HepG2 (cell line): ENCODE results near the gene RALY. TPM values are rescaled to one million over a fixed set of nuclear protein-coding genes. Genes with fewer than 3 reads are reported as not detected.
A peak's percentile ranks its signal among the peaks of the same experiment; 100 is the strongest.

ENCODE experiments used
- ATAC-seq: fragments of 200-7000 bp; cut with Tn5 transposase; 3 replicates; pipeline ENCODE4 v1.9.1; 2020; ENCODE audit warnings: mild to moderate bottlenecking, moderate library complexity
- BruUV-seq: library from RNA; stranded (reverse); fragments of 400-500 nt; replicated peaks from 2 replicates; lab custom pipeline; 2021; lab: Mats Ljungman, UMichigan
- CTCF ChIA-PET: fragments of 300-600 bp; formaldehyde crosslinking; extraction: SDS; loops from one replicate; lab custom pipeline; 2021; ENCODE audit warnings: low total read pairs, inconsistent platforms, low intra/inter-chr PET ratio; lab: Yijun Ruan, JAX
- POLR2A ChIA-PET: fragments of 350-600 bp; sonication (Branson Sonifier 250); formaldehyde crosslinking; loops from one replicate; lab custom pipeline; 2020; ENCODE audit warnings: antibody characterized with exemption, inconsistent platforms; lab: Yijun Ruan, JAX
- DNase-seq: peaks from one replicate; pipeline ENCODE4 v3.0.0-alpha.2; 2015; ENCODE audit warnings: low spot score
- FAIRE-seq: peaks from 3 replicates; lab custom pipeline; 2011; peaks lifted over from hg19 to GRCh38; lab: Jason Lieb, UNC
- H2AFZ ChIP-seq: one replicate; pipeline ENCODE4 v1.6.1; 2011; ENCODE audit warnings: low read length, inconsistent platforms
- H3K27ac ChIP-seq: fragments of 300-600 bp; 3 replicates; pipeline ENCODE4 v1.8.0; 2011; ENCODE audit warnings: mixed run types, mild to moderate bottlenecking, mixed read lengths, low read length, inconsistent platforms; ENCODE audit not compliant: insufficient read depth; ENCODE audit errors: extremely low read length
- H3K27me3 ChIP-seq, 2 experiments: fragments of 200-600 bp in 1 of 2; 2 replicates in 1 of 2; 3 replicates in 1 of 2; pipeline versions ENCODE4 v1.6.0 to v1.8.0; 2011; ENCODE audit warnings: low read length in 2 of 2, mild to moderate bottlenecking in 2 of 2, moderate library complexity in 2 of 2, inconsistent platforms in 1 of 2; ENCODE audit not compliant: insufficient read depth in 2 of 2, control insufficient read depth in 1 of 2
- H3K36me3 ChIP-seq, 2 experiments: fragments of 200-600 bp in 1 of 2; replicated peaks in 1 of 2; 2 replicates in 1 of 2; 3 replicates in 1 of 2; pipeline versions ENCODE4 v1.5.1 to v1.8.0; 2011; ENCODE audit warnings: low read length in 2 of 2, inconsistent platforms in 1 of 2; ENCODE audit not compliant: insufficient read depth in 2 of 2, control insufficient read depth in 1 of 2
- H3K4me1 ChIP-seq: 2 replicates; pipeline ENCODE4 v1.5.1; 2012; ENCODE audit warnings: low read length, inconsistent platforms; ENCODE audit not compliant: insufficient read depth
- H3K4me2 ChIP-seq: 2 replicates; pipeline ENCODE4 v1.6.0; 2011; ENCODE audit warnings: low read depth, low read length, inconsistent platforms
- H3K4me3 ChIP-seq, 3 experiments: fragments of 200-600 bp in 1 of 3; sonication (generic), shearing (Covaris generic) in 1 of 3; replicated peaks in 1 of 3; 2 replicates each; pipeline ENCODE4 v1.5.1; 2011 to 2016; ENCODE audit warnings: low read length in 3 of 3, inconsistent platforms in 2 of 3, low read depth in 2 of 3, mild to moderate bottlenecking in 2 of 3, control low read depth in 1 of 3, mixed read lengths in 1 of 3; ENCODE audit not compliant: insufficient read depth in 1 of 3
- H3K79me2 ChIP-seq: one replicate; pipeline ENCODE4 v1.6.1; 2011; ENCODE audit warnings: low read length, inconsistent platforms; ENCODE audit not compliant: insufficient read depth
- H3K9ac ChIP-seq: 2 replicates; pipeline ENCODE4 v1.6.0; 2011; ENCODE audit warnings: mild to moderate bottlenecking, low read depth, low read length, inconsistent platforms; ENCODE audit not compliant: insufficient read depth
- H3K9me3 ChIP-seq: 2 replicates; pipeline ENCODE4 v1.5.1; 2012; ENCODE audit warnings: mild to moderate bottlenecking, low read length
- H4K20me1 ChIP-seq: 2 replicates; pipeline ENCODE4 v1.6.0; 2011; ENCODE audit warnings: inconsistent platforms, mild to moderate bottlenecking, low read length, moderate library complexity; ENCODE audit not compliant: insufficient read depth
- ARNTL ChIP-seq: sonication (generic); formaldehyde crosslinking; IDR thresholded peaks from 2 replicates; pipeline ENCODE4 v1.4.0; 2020; ENCODE audit warnings: mild to moderate bottlenecking, missing genetic modification reagents
- CBX2 ChIP-seq, 2 experiments: fragments of 200-600 bp in 1 of 2; sonication (generic); formaldehyde crosslinking in 1 of 2; IDR thresholded peaks; 2 replicates each; pipeline versions ENCODE4 v1.7.0 to v1.8.1; 2018 to 2022; ENCODE audit warnings: low read depth in 2 of 2, low read length in 1 of 2, mild to moderate bottlenecking in 1 of 2, missing genetic modification reagents in 1 of 2
- CREB1 ChIP-seq, 2 experiments: fragments of 450-650 bp in 1 of 2; IDR thresholded peaks; 2 replicates each; pipeline ENCODE4 v1.6.1; 2016 to 2017; ENCODE audit warnings: control low read depth in 1 of 2, mild to moderate bottlenecking in 1 of 2, missing compliant biosample characterization in 1 of 2, missing genetic modification characterization in 1 of 2
- DNMT1 ChIP-seq: sonication (generic); formaldehyde crosslinking; IDR thresholded peaks from 2 replicates; pipeline ENCODE4 v1.5.1; 2020; ENCODE audit warnings: mild to moderate bottlenecking, missing genetic modification reagents
- ERF ChIP-seq: IDR thresholded peaks from 2 replicates; pipeline ENCODE4 v1.6.1; 2018; ENCODE audit warnings: missing biosample characterization, missing genetic modification reagents
- MEIS1 ChIP-seq: sonication (generic); formaldehyde crosslinking; IDR thresholded peaks from 2 replicates; pipeline ENCODE4 v1.9.0; 2021; ENCODE audit warnings: mild to moderate bottlenecking, missing genetic modification reagents, moderate library complexity, borderline replicate concordance
- POLR2AphosphoS5 ChIP-seq: IDR thresholded peaks from 2 replicates; pipeline ENCODE4 v1.6.1; 2012; ENCODE audit warnings: low read depth, low read length
- ZIK1 ChIP-seq: sonication (generic); formaldehyde crosslinking; IDR thresholded peaks from 2 replicates; pipeline ENCODE4 v1.5.0; 2020; ENCODE audit warnings: mild to moderate bottlenecking, low read depth, missing genetic modification reagents, borderline replicate concordance
- ZNF530 ChIP-seq: sonication (generic); formaldehyde crosslinking; IDR thresholded peaks from 2 replicates; pipeline ENCODE4 v1.5.0; 2020; ENCODE audit warnings: low read depth, mild to moderate bottlenecking, missing genetic modification reagents
- WGBS: methylation state at CpG from one replicate; pipeline ENCODE4 v1.1.6; 2017; ENCODE audit warnings: low lambda C conversion rate; 5-methylcytosine and 5-hydroxymethylcytosine counted together
- in situ Hi-C: cut with HindIII; loops from 2 replicates; pipeline ENCODE4 v1.10.0; 2017; ENCODE audit warnings: low pct_unique_long_range_greater_than_20kb; ENCODE audit not compliant: extremely low pct_ligation_motif_present
- intact Hi-C: fragments of 100-400 bp; cut with micrococcal nuclease; formaldehyde crosslinking; loops from one replicate; pipeline ENCODE4 v1.10.0; 2022; ENCODE audit not compliant: unreplicated experiment
- polyA plus RNA-seq, 8 experiments: library from polyadenylated mRNA; depleted of rRNA in 3 of 8; stranded (reverse) in 7 of 8; unstranded in 1 of 8; fragments of >200 nt; fragmentation: Illumina TruSeq in 4 of 8; extraction: Trizol in 4 of 8; gene quantifications; 2 replicates each; pipeline versions ENCODE4 v1.2.1 to v1.2.3, GENCODE V29; 2011 to 2016; ENCODE audit warnings: low read depth in 4 of 8, missing spikeins in 1 of 8, mixed read lengths in 1 of 8; ENCODE audit not compliant: insufficient read depth in 1 of 8
- total RNA-seq, 5 experiments: library from RNA; depleted of rRNA; stranded (reverse); fragments of >200 nt; fragmentation: Illumina TruSeq; extraction: Trizol; gene quantifications; 2 replicates each; pipeline ENCODE4 v1.2.3, GENCODE V29; 2016; ENCODE audit warnings: low read depth in 1 of 5
- TF ChIP-seq, protein P1 (sequence below): IDR thresholded peaks from 2 replicates; pipeline ENCODE4 v1.6.1; 2016; ENCODE audit warnings: mild to moderate bottlenecking, missing biosample characterization, missing genetic modification reagents
- TF ChIP-seq, protein P2 (sequence below): sonication (generic); formaldehyde crosslinking; IDR thresholded peaks from 2 replicates; pipeline ENCODE4 v1.5.0; 2020; ENCODE audit warnings: missing genetic modification reagents, mild to moderate bottlenecking, borderline replicate concordance
- TF ChIP-seq, protein P3 (sequence below): sonication (generic); formaldehyde crosslinking; IDR thresholded peaks from 2 replicates; pipeline ENCODE4 v1.5.0; 2020; ENCODE audit warnings: mild to moderate bottlenecking, missing genetic modification reagents, moderate library complexity
- TF ChIP-seq, protein P4 (sequence below): sonication (generic); formaldehyde crosslinking; IDR thresholded peaks from 2 replicates; pipeline ENCODE4 v1.4.0; 2020; ENCODE audit warnings: mild to moderate bottlenecking, missing genetic modification reagents

The RALY gene
- total and polyA plus RNA-seq, 2 of the 13 experiments (the other 11 are each of a cell fraction or from before 2014, with no cell fraction given): 178 to 186 TPM

DNA sequence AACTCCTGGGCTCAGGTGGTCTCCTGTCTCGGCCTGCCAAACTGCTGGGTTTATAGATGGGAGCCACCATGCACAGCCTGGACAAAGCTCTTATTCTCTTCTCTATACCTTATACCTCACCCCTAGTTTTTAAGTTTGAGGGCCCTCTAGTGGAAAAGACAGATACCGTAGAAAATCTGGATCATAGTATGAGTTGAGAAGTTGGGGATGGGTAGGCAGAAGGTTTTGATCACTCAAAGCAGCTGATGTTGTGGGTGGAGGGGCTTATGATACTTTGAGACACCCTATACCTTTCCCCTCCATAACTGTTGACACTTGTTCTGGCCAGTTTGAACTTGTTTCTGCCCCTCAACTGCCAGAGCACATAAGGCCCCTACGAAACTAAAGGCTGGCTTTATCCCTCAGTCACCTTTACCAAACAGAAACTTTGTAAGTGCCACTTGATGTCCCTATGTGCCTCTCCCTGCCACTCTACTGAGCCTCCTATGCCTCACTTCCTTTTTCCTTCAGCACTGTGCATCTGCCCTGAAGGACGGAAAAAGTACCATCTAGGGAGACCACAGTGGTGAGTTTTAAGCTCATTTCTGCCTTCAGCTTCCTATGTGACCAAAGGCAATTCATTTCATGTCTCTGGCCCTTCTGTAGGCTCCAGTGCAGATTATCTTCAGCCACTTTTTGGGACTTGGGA lies 28.6 kb downstream of the RALY start:
- 0 out of 2 replicates have a peak, but pooled peaks cover 4% of the 10 kb centered on the region for H3K9me3 ChIP-seq
- in situ Hi-C loops (loop anchor here (5.0 kb wide), 1 partner anchor 85 kb away; no protein-coding TSS in a partner anchor), intact Hi-C loops (loop anchor here (1.0 to 2.0 kb wide), 5 partner anchors 29 to 159 kb away; partner anchors contain the start of gene RALY)
- ChIA-PET POLR2A (interaction anchor here (1.0 to 1.8 kb wide), 4 partner anchors 19 to 89 kb away, joined by 3 to 21 read pairs (median 4); partner anchors contain the start of gene RALY), CTCF (interaction anchor here (0.6 to 2.3 kb wide), 7 partner anchors 17 to 159 kb away, joined by 3 to 26 read pairs (median 4); no protein-coding TSS in a partner anchor)
- no peak overlapping the region for H2AFZ ChIP-seq
- H3K4me2 ChIP-seq: no peak overlapping the region
- FAIRE-seq: no peak
- peaks cover 93% of the 10 kb centered on the region for H3K79me2 ChIP-seq
- peaks cover 56% of the 10 kb centered on the region for H3K4me1 ChIP-seq
- peaks cover 69% of the 10 kb centered on the region for H4K20me1 ChIP-seq
- H3K27me3 ChIP-seq: no peaks in the 10 kb centered on the region
- no peak overlapping the region for H3K9ac ChIP-seq
- no peak overlapping the region for H3K27ac ChIP-seq
- no peak overlapping the region for H3K4me3 ChIP-seq
- ATAC-seq: peak; percentile 75
- DNase-seq: peak; percentile 72
- 89% methylated on average over 4 of the region's 4 CpGs for WGBS
- H3K36me3 ChIP-seq: peaks cover 2 to 8% of the 10 kb centered on the region in 2 experiments; a peak in 3 of 5 replicates
- no TSS peak for BruUV-seq
- TF ChIP-seq, protein P1, sequence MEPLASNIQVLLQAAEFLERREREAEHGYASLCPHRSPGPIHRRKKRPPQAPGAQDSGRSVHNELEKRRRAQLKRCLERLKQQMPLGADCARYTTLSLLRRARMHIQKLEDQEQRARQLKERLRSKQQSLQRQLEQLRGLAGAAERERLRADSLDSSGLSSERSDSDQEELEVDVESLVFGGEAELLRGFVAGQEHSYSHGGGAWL (CRISPR knock-in tag): no peak
- TF ChIP-seq DNMT1 (CRISPR knock-in tag) (no peak), ARNTL (CRISPR knock-in tag) (no peak), MEIS1 (CRISPR knock-in tag) (no peak), CREB1 (IDR thresholded peaks at IDR 0.05) (no peak), CREB1 (CRISPR knock-in tag; IDR thresholded peaks at IDR 0.05) (0 out of 2 replicates have a peak, but pooled peaks have one; percentile 31), ERF (no peak), CBX2 (IDR thresholded peaks at IDR 0.05; ENCODE audit: low read depth, low read length) (no peak), CBX2 (CRISPR knock-in tag; IDR thresholded peaks at IDR 0.05; ENCODE audit: low read depth) (no peak), ZNF530 (CRISPR knock-in tag) (no peak), ZIK1 (CRISPR knock-in tag) (no peak), POLR2AphosphoS5 (no peak)
- TF ChIP-seq, protein P2, sequence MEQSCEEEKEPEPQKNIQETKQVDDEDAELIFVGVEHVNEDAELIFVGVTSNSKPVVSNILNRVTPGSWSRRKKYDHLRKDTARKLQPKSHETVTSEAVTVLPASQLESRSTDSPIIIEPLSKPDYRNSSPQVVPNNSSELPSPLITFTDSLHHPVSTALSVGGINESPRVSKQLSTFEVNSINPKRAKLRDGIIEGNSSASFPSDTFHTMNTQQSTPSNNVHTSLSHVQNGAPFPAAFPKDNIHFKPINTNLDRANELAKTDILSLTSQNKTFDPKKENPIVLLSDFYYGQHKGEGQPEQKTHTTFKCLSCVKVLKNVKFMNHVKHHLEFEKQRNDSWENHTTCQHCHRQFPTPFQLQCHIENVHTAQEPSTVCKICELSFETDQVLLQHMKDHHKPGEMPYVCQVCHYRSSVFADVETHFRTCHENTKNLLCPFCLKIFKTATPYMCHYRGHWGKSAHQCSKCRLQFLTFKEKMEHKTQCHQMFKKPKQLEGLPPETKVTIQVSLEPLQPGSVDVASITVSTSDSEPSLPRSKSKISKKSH (CRISPR knock-in tag): no peak
- TF ChIP-seq, protein P3, sequence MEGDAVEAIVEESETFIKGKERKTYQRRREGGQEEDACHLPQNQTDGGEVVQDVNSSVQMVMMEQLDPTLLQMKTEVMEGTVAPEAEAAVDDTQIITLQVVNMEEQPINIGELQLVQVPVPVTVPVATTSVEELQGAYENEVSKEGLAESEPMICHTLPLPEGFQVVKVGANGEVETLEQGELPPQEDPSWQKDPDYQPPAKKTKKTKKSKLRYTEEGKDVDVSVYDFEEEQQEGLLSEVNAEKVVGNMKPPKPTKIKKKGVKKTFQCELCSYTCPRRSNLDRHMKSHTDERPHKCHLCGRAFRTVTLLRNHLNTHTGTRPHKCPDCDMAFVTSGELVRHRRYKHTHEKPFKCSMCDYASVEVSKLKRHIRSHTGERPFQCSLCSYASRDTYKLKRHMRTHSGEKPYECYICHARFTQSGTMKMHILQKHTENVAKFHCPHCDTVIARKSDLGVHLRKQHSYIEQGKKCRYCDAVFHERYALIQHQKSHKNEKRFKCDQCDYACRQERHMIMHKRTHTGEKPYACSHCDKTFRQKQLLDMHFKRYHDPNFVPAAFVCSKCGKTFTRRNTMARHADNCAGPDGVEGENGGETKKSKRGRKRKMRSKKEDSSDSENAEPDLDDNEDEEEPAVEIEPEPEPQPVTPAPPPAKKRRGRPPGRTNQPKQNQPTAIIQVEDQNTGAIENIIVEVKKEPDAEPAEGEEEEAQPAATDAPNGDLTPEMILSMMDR (CRISPR knock-in tag): peak; percentile 79
- TF ChIP-seq, protein P4, sequence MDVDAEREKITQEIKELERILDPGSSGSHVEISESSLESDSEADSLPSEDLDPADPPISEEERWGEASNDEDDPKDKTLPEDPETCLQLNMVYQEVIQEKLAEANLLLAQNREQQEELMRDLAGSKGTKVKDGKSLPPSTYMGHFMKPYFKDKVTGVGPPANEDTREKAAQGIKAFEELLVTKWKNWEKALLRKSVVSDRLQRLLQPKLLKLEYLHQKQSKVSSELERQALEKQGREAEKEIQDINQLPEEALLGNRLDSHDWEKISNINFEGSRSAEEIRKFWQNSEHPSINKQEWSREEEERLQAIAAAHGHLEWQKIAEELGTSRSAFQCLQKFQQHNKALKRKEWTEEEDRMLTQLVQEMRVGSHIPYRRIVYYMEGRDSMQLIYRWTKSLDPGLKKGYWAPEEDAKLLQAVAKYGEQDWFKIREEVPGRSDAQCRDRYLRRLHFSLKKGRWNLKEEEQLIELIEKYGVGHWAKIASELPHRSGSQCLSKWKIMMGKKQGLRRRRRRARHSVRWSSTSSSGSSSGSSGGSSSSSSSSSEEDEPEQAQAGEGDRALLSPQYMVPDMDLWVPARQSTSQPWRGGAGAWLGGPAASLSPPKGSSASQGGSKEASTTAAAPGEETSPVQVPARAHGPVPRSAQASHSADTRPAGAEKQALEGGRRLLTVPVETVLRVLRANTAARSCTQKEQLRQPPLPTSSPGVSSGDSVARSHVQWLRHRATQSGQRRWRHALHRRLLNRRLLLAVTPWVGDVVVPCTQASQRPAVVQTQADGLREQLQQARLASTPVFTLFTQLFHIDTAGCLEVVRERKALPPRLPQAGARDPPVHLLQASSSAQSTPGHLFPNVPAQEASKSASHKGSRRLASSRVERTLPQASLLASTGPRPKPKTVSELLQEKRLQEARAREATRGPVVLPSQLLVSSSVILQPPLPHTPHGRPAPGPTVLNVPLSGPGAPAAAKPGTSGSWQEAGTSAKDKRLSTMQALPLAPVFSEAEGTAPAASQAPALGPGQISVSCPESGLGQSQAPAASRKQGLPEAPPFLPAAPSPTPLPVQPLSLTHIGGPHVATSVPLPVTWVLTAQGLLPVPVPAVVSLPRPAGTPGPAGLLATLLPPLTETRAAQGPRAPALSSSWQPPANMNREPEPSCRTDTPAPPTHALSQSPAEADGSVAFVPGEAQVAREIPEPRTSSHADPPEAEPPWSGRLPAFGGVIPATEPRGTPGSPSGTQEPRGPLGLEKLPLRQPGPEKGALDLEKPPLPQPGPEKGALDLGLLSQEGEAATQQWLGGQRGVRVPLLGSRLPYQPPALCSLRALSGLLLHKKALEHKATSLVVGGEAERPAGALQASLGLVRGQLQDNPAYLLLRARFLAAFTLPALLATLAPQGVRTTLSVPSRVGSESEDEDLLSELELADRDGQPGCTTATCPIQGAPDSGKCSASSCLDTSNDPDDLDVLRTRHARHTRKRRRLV: no peak
